Coronary artery (tissue), 2 donors: ENCODE data around the gene PRKN.

Source experiments
- DNase-seq: peaks from one replicate; pipeline ENCODE4 v3.0.0-alpha.2; 2017; ENCODE audit warnings: low spot score
- H3K27ac ChIP-seq, 2 donors: fragments of 200-600 bp; sonication (generic); one replicate each; pipeline ENCODE4 v1.5.1; 2016 to 2019
- H3K4me3 ChIP-seq: fragments of 200-600 bp; sonication (generic); 2 replicates; pipeline ENCODE4 v1.5.1; 2016; ENCODE audit warnings: mild to moderate bottlenecking, moderate library complexity
- CTCF ChIP-seq: fragments of 200-600 bp; sonication (generic); IDR thresholded peaks from one replicate; pipeline ENCODE4 v1.5.1; 2019; ENCODE audit warnings: antibody characterized with exemption

The PRKN gene

GRCh38 chr6:161356167-161356854 is 1371.3 kb downstream of the PRKN start:
- TF ChIP-seq CTCF = no peak
- DNase-seq = no peak
- H3K27ac ChIP-seq = no peak overlapping the region
- H3K4me3 ChIP-seq = no peak overlapping the region

- Histone ChIP-seq H3K27ac (no peak overlapping the region), H3K4me3 (no peak overlapping the region)
- no peak for TF ChIP-seq CTCF
- no peak for DNase-seq
These were observed 1371.9 kb downstream of the PRKN start for GRCh38 chr6:161355696-161356095.

GRCh38 chr6:161354956-161355355 is 1372.6 kb downstream of the PRKN start:
- Histone ChIP-seq H3K4me3 (no peak overlapping the region), H3K27ac (no peak overlapping the region)
- TF ChIP-seq CTCF = no peak
- no peak for DNase-seq

GRCh38 chr6:161354276-161354840 is 1373.2 kb downstream of the PRKN start:
- H3K27ac ChIP-seq = no peak overlapping the region
- DNase-seq = no peak
- H3K4me3 ChIP-seq = no peak overlapping the region
- no peak for TF ChIP-seq CTCF

GRCh38 chr6:161353208-161353613 is 1374.4 kb downstream of the PRKN start:
- Histone ChIP-seq H3K27ac (no peak overlapping the region), H3K4me3 (no peak overlapping the region)
- DNase-seq = no peak
- TF ChIP-seq CTCF = no peak

- no peak for TF ChIP-seq CTCF
- no peak for DNase-seq
- Histone ChIP-seq H3K27ac (no peak overlapping the region), H3K4me3 (no peak overlapping the region)
These were observed 1375.7 kb downstream of the PRKN start for GRCh38 chr6:161351858-161352257.

GRCh38 chr6:161349886-161350285 is 1377.7 kb downstream of the PRKN start:
- no peak overlapping the region for H3K4me3 ChIP-seq
- H3K27ac ChIP-seq = no peak overlapping the region
- no peak for TF ChIP-seq CTCF
- DNase-seq = no peak
